HG02973 (cell line): ENCODE data around the gene WDR82.

Source experiments
- ATAC-seq: cut with Tn5 transposase; IDR thresholded peaks from one replicate; pipeline ENCODE4 v1.9.1; 2021; ENCODE audit warnings: moderate library complexity; ENCODE audit not compliant: unreplicated experiment

The WDR82 gene

DNA sequence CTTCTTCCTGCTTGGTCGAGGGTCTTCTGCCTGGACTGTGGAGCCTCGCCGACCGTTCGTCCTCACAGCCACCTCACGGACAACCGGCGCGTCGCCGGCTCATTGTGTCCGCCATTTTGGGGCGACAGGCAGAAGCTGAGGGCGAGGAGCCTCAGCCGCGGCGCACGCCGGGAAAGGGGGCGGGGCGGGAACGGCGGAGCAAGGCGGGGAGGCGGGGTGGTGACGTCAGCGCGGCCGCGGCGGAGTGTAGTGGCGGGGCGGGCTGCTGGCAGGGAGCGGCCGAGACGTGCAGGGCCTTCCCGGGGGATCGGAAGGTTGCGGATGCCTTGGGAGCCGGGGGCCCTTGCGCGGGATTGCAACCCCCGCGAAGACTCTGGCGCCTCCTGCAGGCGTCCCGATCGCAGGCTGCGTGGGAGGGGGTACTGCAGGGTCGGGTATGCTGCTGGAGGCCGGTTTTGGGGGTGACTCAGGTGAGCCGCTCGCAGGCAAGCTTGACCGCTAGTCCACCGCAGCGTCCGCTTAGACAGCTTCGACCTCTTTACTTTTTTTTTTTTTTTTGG lies at the start of gene WDR82:
Gene WDR82 (minus strand): TSS at position 140 of the 560 bp plus-strand sequence. CDS start 288 bp downstream, outside the sequence.
- peak; percentile 75 for ATAC-seq

- ATAC-seq = no peak
Observed at GRCh38 chr3:52327486-52328290, 49.2 kb upstream of the WDR82 start.

GRCh38 chr3:52326976-52327375 lies 48.5 kb upstream of the WDR82 start:
- no peak for ATAC-seq

DNA sequence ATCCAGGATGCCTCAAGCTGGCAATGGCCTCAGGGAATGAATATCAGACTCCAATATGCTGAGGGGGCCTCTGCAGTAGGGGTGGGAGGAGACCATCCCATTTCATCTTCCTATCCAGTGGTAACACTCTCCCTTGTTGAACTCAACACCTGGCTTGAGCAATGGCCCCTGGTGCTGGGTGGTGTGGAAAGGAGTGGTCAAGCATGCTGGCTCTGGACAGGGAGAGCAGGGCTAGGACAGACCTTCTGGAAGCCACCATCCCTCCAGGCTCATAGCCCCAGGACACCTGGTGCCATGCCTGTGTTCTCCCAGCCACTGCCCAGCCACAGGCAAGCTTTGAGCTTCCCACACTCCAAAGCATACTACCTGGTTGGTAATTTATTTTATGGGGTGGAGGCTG lies 47.2 kb upstream of the WDR82 start:
- ATAC-seq = no peak

GRCh38 chr3:52324676-52325075 lies 46.2 kb upstream of the WDR82 start:
- no peak for ATAC-seq

DNA sequence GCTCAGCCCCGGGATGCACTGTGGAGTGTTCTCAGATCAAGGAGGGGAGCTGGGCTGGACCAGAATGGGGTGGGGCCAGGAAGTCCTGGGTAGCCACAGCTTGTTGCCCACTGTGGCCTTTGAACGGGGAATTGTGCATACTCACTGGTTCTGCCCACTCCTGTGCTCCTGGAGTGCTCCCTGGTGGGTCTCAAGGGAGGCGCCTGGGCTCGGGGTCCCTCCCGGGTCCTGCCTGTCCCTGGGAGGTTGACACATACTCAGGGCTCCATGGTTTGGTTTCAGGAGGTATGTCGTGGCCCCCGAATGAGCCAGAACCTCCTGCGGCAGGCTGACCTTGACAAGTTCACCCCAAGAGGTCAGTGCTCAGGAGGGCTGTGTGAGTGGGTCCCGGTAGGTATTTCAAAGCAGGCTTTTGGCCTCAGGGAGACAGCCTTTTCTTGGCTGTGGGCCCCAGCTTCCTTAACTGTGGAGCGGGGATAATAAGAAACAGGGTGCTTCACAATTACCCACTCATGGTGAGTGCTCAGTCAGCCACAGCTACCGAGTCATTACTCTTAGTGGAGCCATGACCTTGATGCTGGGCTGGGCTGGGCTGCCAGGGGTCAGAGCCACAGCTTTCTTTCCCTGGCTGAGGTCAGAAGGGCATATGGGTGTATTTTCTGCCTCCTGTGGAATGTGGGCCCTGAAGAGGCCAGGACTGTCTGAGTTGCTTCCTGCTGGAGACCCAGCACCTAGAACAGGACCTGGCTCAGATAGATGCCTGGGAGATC lies 45.3 kb upstream of the WDR82 start:
- no peak for ATAC-seq

DNA sequence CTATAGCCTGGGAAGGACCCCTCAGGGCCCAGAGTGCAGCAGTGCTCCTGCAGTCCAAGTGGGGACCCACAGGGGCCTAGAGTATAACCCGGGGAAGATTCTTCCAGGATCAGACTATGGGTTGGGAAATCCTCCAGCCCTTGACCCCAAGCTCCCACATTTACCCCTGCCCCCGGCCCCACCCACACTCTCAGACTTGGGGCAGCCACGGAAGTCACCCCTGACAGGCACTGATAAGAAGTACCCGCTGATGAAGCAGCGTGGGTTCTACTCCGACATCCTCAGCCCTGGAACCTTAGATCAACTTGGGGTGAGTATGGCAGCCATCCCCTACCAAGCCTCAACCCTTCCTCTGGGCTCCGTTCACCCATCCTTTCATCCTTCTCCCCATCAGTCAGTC lies 44.0 kb upstream of the WDR82 start:
- ATAC-seq = no peak

- ATAC-seq = no peak
Observed at GRCh38 chr3:52321481-52321880, 43.0 kb upstream of the WDR82 start.

DNA sequence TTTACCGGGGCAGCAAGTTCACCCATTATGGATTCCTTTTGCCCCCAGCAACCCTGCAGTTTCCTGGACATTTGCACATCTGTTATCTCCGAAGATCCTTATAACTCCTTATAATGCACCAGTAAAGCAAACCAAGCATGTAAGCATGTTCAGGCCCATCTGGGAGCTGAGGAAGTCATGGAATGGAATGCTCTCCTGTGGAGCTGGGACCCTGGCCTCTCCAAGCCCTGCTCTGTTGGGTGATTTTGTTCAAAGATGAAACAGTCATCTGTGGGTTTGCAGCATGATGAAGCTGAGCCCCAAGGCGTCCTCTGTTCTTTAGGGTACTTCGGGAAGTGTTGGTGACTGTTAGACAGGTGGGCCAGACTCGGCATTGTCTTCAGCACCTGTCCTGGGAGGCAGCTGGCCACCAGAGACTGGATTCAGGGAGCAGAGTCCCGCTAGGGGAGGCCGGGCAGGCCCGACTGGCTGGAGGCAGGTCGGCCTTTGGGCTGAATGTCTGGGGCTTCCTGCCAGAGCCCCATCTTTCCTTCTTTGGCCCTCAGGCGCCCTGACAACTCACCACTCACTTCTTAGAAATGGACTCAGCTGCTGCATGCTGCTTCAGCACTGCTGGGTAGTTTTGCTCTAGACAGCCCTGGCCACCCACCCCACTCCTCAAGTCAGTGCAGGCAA lies 41.6 kb upstream of the WDR82 start:
- no peak for ATAC-seq

- no peak for ATAC-seq
Observed at GRCh38 chr3:52318186-52318816, 39.9 kb upstream of the WDR82 start.

GRCh38 chr3:52317208-52318000 lies 39.0 kb upstream of the WDR82 start:
- no peak for ATAC-seq

GRCh38 chr3:52315977-52316764 lies 37.7 kb upstream of the WDR82 start, which contains the start of gene DNAH1:
Gene DNAH1 (plus strand): TSS chr3:52316319. CDS start chr3:52322443, 6,124 bp downstream.
- ATAC-seq = no peak

GRCh38 chr3:52315006-52315405 lies 36.6 kb upstream of the WDR82 start:
- no peak for ATAC-seq

GRCh38 chr3:52314489-52314888 lies 36.0 kb upstream of the WDR82 start:
- ATAC-seq = no peak

DNA sequence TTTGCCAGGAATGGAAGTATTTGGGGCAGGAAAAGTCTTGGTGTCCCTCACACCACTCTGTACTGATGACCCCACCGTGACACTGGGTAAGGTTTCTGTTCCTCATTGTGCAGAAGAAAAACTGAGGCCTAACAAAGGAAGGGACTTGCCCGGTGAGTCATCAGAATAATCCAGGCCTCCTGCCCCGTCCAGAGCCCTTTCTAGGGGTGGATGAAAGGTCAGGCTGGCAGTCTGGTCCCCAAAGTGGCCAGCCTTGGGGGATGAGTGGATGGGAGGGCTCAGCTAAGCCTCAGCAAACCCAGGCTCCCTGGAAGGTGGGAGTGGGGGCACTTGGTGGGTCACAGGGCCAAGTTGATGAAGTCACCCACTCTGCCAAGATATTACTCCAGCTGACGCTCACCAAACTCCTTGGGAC lies 35.3 kb upstream of the WDR82 start:
- ATAC-seq = peak; percentile 92

DNA sequence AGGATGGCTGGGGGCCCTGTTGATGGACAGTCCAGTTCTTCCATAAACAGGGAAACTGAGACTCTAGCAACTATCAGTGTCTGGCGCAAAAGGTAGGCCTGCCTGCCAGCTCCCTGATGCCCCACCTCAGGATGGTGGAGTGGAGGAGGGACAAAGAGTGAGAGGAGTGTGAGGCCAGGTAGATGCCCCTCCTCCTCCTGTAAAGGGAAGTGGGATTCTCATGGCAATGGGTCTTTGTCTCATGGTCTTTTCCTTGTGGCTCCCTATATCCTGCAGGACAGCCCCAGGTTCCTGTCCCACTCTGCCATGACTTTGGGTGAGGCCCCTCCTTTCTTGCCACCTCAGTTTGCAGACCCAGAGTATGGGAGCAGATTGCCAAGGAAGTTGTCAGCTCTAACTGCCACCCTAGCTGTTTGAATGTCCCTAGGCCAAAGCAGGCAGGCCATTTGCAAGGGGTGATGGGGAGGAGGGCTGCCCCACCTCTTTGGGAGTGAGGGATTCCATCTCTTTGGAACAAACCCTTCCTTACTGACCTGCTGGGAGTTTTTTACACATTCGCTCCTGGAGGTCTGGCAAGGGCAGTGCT lies 34.8 kb upstream of the WDR82 start:
- ATAC-seq = peak; percentile 13

- ATAC-seq = no peak
Observed at GRCh38 chr3:52311576-52312119, 33.2 kb upstream of the WDR82 start.

DNA sequence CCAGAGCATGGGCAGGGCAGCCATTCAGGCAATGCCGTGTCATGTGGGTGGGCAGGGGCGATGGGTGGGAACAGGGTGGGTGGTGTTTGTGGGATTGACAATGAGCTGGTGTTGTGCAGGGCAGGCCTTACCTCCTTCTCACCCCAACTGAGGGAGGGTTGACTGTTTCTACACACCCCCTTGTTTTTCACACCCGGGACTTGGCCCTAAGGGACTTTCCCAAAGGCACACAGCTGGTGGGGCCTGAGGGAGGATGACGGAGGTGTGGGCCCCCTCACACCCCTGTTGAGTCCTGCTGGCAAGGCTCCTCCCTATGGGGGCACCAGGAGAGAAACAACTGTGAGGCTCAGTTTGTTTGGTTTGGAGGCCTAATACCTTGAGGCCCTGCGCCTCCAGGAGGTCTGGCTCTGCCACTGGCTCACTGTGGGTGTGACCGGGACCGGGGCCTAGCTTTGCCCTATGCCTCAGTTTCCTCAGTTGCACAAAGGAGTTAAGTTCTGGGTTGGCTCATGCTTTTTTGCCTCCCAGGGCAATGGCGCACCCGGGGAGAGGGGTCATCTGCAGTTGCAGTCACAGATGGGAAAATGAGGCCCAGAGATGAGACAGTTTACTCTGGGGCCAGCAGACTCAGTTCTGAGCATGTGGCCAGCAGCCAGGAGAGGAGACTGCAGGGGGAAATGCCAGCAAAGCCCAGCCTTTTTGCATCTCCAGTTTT lies 32.6 kb upstream of the WDR82 start:
- ATAC-seq = no peak
